ENCODE data around the gene KIAA0232.
A peak's percentile ranks its signal among the peaks of the same experiment; 100 is the strongest.
"Not testable (repeated sequence)": the region's sequence is repeated elsewhere in the genome, so short reads cannot be mapped to it uniquely, and the experiment has no call there.

The KIAA0232 gene

DNA sequence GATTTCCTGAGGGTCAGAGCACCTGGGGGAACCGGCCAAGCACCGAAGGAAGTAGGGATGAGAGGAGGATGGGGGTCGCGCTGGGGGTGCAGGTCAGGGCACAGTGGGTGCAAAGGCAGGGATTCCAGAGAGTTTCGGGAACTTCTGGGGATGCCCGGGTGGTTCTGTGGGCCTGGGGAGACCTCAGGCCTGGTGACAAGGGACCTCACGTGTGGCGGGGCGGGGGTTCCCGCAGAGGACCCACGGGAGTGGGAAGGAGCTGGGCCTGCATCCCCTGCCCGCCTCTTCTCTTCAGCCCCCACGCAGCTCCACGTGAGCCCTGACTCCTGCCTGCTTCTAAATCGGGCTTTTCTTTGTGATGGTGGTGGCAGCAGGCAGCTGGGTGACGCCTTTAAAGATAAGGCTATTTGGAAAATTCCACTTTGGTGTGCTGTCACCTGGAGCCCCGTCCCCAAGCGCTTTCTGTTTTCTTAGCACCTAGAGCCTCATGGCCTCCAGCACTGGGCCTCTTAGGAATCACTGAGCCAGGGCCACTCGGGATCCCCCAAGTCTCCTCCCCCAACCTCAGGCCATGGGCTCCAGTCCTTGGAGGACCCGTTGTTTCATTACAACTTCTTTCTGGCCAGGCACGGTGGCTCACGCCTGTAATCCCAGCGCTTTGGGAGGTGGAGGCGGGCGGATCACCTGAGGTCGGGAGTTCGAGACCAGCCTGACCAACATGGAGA is 120.0 kb downstream of the KIAA0232 start:
- CTCF ChIA-PET, result interaction anchor here (0.9 to 1.4 kb wide), 3 partner anchors 15 to 168 kb away, joined by 3 read pairs; no protein-coding TSS in a partner anchor
- POLR2A ChIA-PET, result interaction anchor here (0.9 kb wide), 1 partner anchor 84 kb away, joined by 12 read pairs; no protein-coding TSS in a partner anchor
- no peak for TF ChIP-seq CTCF (IDR thresholded peaks at IDR 0.05; ENCODE audit: control extremely low read depth, extremely low read depth, low read depth, missing control alignments)
- DNase-seq (ENCODE audit: extremely low spot score), result no peak

- CTCF ChIA-PET, result interaction anchor here (0.9 to 6.1 kb wide), 11 partner anchors 11 to 225 kb away, joined by 3 to 28 read pairs (median 4); partner anchors contain the start of genes GRPEL1 and TADA2B
- POLR2A ChIA-PET, result interaction anchor here (0.7 kb wide), 1 partner anchor 346 kb away, joined by 3 read pairs; no protein-coding TSS in a partner anchor
- no peak for TF ChIP-seq CTCF (IDR thresholded peaks at IDR 0.05; ENCODE audit: control extremely low read depth, extremely low read depth, low read depth, missing control alignments)
- DNase-seq (ENCODE audit: extremely low spot score), result no peak
These were observed 123.3 kb downstream of the KIAA0232 start for GRCh38 chr4:6905516-6906445.

GRCh38 chr4:6906486-6906885 is 124.0 kb downstream of the KIAA0232 start:
- ChIA-PET POLR2A (interaction anchor here (0.7 kb wide), 1 partner anchor 345 kb away, joined by 3 read pairs; no protein-coding TSS in a partner anchor), CTCF (interaction anchor here (0.9 to 6.1 kb wide), 10 partner anchors 10 to 226 kb away, joined by 3 to 28 read pairs (median 4); partner anchors contain the start of genes GRPEL1 and TADA2B)
- DNase-seq (ENCODE audit: extremely low spot score), result not testable (repeated sequence)

- ChIA-PET CTCF (interaction anchor here (0.7 to 6.1 kb wide), 7 partner anchors 9 to 163 kb away, joined by 3 to 28 read pairs (median 6); no protein-coding TSS in a partner anchor), POLR2A (no interaction called here)
- DNase-seq (ENCODE audit: extremely low spot score), result no peak
- TF ChIP-seq CTCF (IDR thresholded peaks at IDR 0.05; ENCODE audit: control extremely low read depth, extremely low read depth, low read depth, missing control alignments), result peak; percentile 64
These were observed 125.2 kb downstream of the KIAA0232 start for GRCh38 chr4:6907658-6908191.

- POLR2A ChIA-PET, result no interaction called here
- CTCF ChIA-PET, result interaction anchor here (0.8 to 6.1 kb wide), 21 partner anchors 9 to 204 kb away, joined by 3 to 28 read pairs (median 4); partner anchors contain the start of gene TADA2B
- no peak for TF ChIP-seq CTCF (IDR thresholded peaks at IDR 0.05; ENCODE audit: control extremely low read depth, extremely low read depth, low read depth, missing control alignments)
- no peak for DNase-seq (ENCODE audit: extremely low spot score)
These were observed 126.0 kb downstream of the KIAA0232 start for GRCh38 chr4:6908432-6909112.

- no peak for TF ChIP-seq CTCF (IDR thresholded peaks at IDR 0.05; ENCODE audit: control extremely low read depth, extremely low read depth, low read depth, missing control alignments)
- peak; percentile 96 for DNase-seq (ENCODE audit: extremely low spot score)
- ChIA-PET POLR2A (interaction anchor here (0.6 kb wide), 1 partner anchor 347 kb away, joined by 3 read pairs; no protein-coding TSS in a partner anchor), CTCF (interaction anchor here (0.7 to 6.1 kb wide), 22 partner anchors 8 to 205 kb away, joined by 3 to 28 read pairs (median 4); partner anchors contain the start of genes GRPEL1 and TADA2B)
These were observed 126.8 kb downstream of the KIAA0232 start, which contains the start of gene TBC1D14 for GRCh38 chr4:6909113-6909969. TBC1D14 (plus strand) TSS chr4:6909826; CDS start chr4:6923390, 13,564 bp downstream.

Measured in GM10248 (cell line).